Loucy (cell line): ENCODE results near the gene EFCAB14.

ENCODE experiments used
- H2AFZ ChIP-seq: fragments of 200-600 bp; sonication (generic); 2 replicates; pipeline ENCODE4 v1.6.0; 2016; ENCODE audit warnings: antibody characterized with exemption, mild to moderate bottlenecking, low read length, moderate library complexity
- H3F3A ChIP-seq: fragments of 200-600 bp; 2 replicates; pipeline ENCODE4 v1.6.0; 2016; ENCODE audit warnings: antibody characterized with exemption, low read depth, mild to moderate bottlenecking
- H3K27me3 ChIP-seq: fragments of 200-600 bp; sonication (generic); 2 replicates; pipeline ENCODE4 v1.6.1; 2014; ENCODE audit warnings: low read length, mild to moderate bottlenecking; ENCODE audit not compliant: insufficient read depth, poor library complexity, severe bottlenecking
- H3K36me3 ChIP-seq: fragments of 200-600 bp; sonication (generic); 2 replicates; pipeline ENCODE4 v1.6.1; 2016; ENCODE audit warnings: low read length; ENCODE audit not compliant: insufficient read depth
- H3K4me1 ChIP-seq: fragments of 200-600 bp; sonication (generic); 2 replicates; pipeline ENCODE4 v1.5.1; 2014; ENCODE audit warnings: low read length, mild to moderate bottlenecking; ENCODE audit not compliant: insufficient read depth, poor library complexity, severe bottlenecking
- H3K4me2 ChIP-seq: fragments of 200-600 bp; sonication (generic); 2 replicates; pipeline ENCODE4 v1.6.0; 2014; ENCODE audit warnings: antibody characterized with exemption, low read length, low read depth, mild to moderate bottlenecking; ENCODE audit not compliant: poor library complexity, severe bottlenecking
- H3K4me3 ChIP-seq: fragments of 200-600 bp; sonication (generic); 2 replicates; pipeline ENCODE4 v1.5.1; 2014; ENCODE audit warnings: low read length, mild to moderate bottlenecking, mixed read lengths; ENCODE audit not compliant: poor library complexity, severe bottlenecking
- H3K79me2 ChIP-seq: fragments of 200-600 bp; sonication (generic); 2 replicates; pipeline ENCODE4 v1.6.1; 2014; ENCODE audit warnings: low read length; ENCODE audit not compliant: insufficient read depth
- H3K9ac ChIP-seq: fragments of 200-600 bp; sonication (generic); 2 replicates; pipeline ENCODE4 v1.6.0; 2014; ENCODE audit warnings: mild to moderate bottlenecking, low read depth, low read length, moderate library complexity; ENCODE audit not compliant: poor library complexity, severe bottlenecking
- H3K9me2 ChIP-seq: fragments of 200-600 bp; sonication (generic); replicated peaks from 2 replicates; pipeline ENCODE4 v1.6.1; 2016; ENCODE audit warnings: low read depth, low read length, mixed read lengths
- H3K9me3 ChIP-seq: fragments of 200-600 bp; sonication (generic); 2 replicates; pipeline ENCODE4 v1.6.1; 2014; ENCODE audit warnings: mild to moderate bottlenecking, antibody characterized with exemption, low read length, low read depth; ENCODE audit not compliant: insufficient read depth
- H4K20me1 ChIP-seq: fragments of 200-600 bp; sonication (generic); 2 replicates; pipeline ENCODE4 v1.6.0; 2014; ENCODE audit warnings: antibody characterized with exemption, low read length, mild to moderate bottlenecking; ENCODE audit not compliant: insufficient read depth, poor library complexity, severe bottlenecking
- CTCF ChIP-seq: fragments of 200-600 bp; sonication (generic); conservative IDR thresholded peaks from 2 replicates; pipeline ENCODE4 v1.5.1; 2014; ENCODE audit warnings: mild to moderate bottlenecking, antibody characterized with exemption, low read length
- EZH2phosphoT487 ChIP-seq: fragments of 200-600 bp; IDR thresholded peaks from 2 replicates; pipeline ENCODE4 v1.6.1; 2018; ENCODE audit warnings: antibody characterized with exemption, mild to moderate bottlenecking, moderate library complexity, borderline replicate concordance

Gene EFCAB14

GRCh38 chr1:46682064-46682463, 36.9 kb downstream of the EFCAB14 start:
- Histone ChIP-seq H2AFZ (no peak overlapping the region), H4K20me1 (no peaks in the 10 kb centered on the region), H3K4me3 (no peak overlapping the region), H3K4me1 (peaks cover 31% of the 10 kb centered on the region), H3K4me2 (no peak overlapping the region), H3K79me2 (no peaks in the 10 kb centered on the region), H3K36me3 (peaks cover 87% of the 10 kb centered on the region), H3K9me2 (no peaks in the 10 kb centered on the region), H3K27me3 (no peaks in the 10 kb centered on the region), H3K9me3 (no peaks in the 10 kb centered on the region), H3K9ac (no peak overlapping the region), H3F3A (peaks cover 11% of the 10 kb centered on the region)
- TF ChIP-seq CTCF: no peak
- no peak for TF ChIP-seq EZH2phosphoT487

GRCh38 chr1:46681333-46682034, 37.4 kb downstream of the EFCAB14 start:
- Histone ChIP-seq H3K4me3 (no peak overlapping the region), H4K20me1 (no peaks in the 10 kb centered on the region), H3K9me3 (no peaks in the 10 kb centered on the region), H3F3A (peaks cover 7% of the 10 kb centered on the region), H3K4me2 (no peak overlapping the region), H3K27me3 (no peaks in the 10 kb centered on the region), H3K4me1 (peaks cover 30% of the 10 kb centered on the region), H3K36me3 (peaks cover 88% of the 10 kb centered on the region), H3K9me2 (no peaks in the 10 kb centered on the region), H3K9ac (no peak overlapping the region), H2AFZ (no peak overlapping the region), H3K79me2 (no peaks in the 10 kb centered on the region)
- TF ChIP-seq EZH2phosphoT487 (no peak), CTCF (no peak)

GRCh38 chr1:46679789-46680573, 38.9 kb downstream of the EFCAB14 start:
- no peak overlapping the region for H3K4me3 ChIP-seq
- no peaks in the 10 kb centered on the region for H4K20me1 ChIP-seq
- H3K36me3 ChIP-seq: peaks cover 91% of the 10 kb centered on the region
- no peaks in the 10 kb centered on the region for H3K79me2 ChIP-seq
- H3K4me2 ChIP-seq: no peak overlapping the region
- H3K9me2 ChIP-seq: no peaks in the 10 kb centered on the region
- no peaks in the 10 kb centered on the region for H3F3A ChIP-seq
- H3K9ac ChIP-seq: no peak overlapping the region
- H3K9me3 ChIP-seq: no peaks in the 10 kb centered on the region
- peaks cover 25% of the 10 kb centered on the region for H3K4me1 ChIP-seq
- no peak overlapping the region for H2AFZ ChIP-seq
- no peak for TF ChIP-seq EZH2phosphoT487
- no peak for TF ChIP-seq CTCF
- no peaks in the 10 kb centered on the region for H3K27me3 ChIP-seq
